ENCODE data around the gene BRAF. TPM values are rescaled to one million over a fixed set of nuclear protein-coding genes. Genes with fewer than 3 reads are reported as not detected.
"Not testable (repeated sequence)": the region's sequence is repeated elsewhere in the genome, so short reads cannot be mapped to it uniquely, and the experiment has no call there.

The BRAF gene
- total RNA-seq, 4 donors from 2014 or later = 34.0 to 50.7 (median 36.8) TPM

GRCh38 chr7:140774371-140774770 is 150.4 kb downstream of the BRAF start:
- no peaks in the 10 kb centered on the region for H3K27me3 ChIP-seq
- intact Hi-C loops (cut with DNase I) = no loop called here
- H3K4me3 ChIP-seq = no peak overlapping the region
- no peaks in the 10 kb centered on the region for H3K4me1 ChIP-seq
- no peak for DNase-seq (ENCODE audit: extremely low spot score)
- no peak for TF ChIP-seq EP300 (IDR thresholded peaks at IDR 0.05)
- no peak for TF ChIP-seq POLR2AphosphoS5 (IDR thresholded peaks at IDR 0.05)
- TF ChIP-seq POLR2A (IDR thresholded peaks at IDR 0.05; ENCODE audit: low read depth) = no peak
- no peak for TF ChIP-seq CTCF (IDR thresholded peaks at IDR 0.05)
- peaks cover 36 to 84% (median 59%) of the 10 kb centered on the region in 4 donors for H3K36me3 ChIP-seq
- H3K9me3 ChIP-seq = no peaks in the 10 kb centered on the region
- no peak overlapping the region for H3K27ac ChIP-seq (replicated peaks in 1 of 4)
- WGBS = 98% methylated on average over 4 of the region's 4 CpGs

DNA sequence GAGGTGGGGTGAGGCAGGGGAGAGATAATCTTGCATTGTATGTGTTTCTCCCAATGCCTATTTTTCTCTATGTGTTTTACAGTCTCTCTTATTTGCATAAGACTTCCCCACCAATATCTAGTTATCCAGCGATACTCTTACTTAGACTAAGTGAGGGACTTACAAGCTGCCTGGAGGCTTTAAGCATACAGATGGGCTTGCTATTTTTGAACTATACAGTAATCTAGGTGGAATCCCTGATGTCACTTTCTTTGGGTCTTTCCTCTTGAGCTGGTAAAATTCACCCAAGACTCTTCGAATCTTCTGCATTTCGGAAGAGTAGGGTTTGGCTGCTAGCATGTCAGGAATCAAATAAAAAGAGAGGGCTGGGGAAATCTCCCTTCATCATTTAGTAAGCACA is 151.6 kb downstream of the BRAF start:
- no peak overlapping the region for H3K4me3 ChIP-seq
- intact Hi-C loops (cut with DNase I) = no loop called here
- H3K36me3 ChIP-seq = peaks cover 41 to 84% (median 65%) of the 10 kb centered on the region in 4 donors
- WGBS = 91% methylated on average over 3 of the region's 3 CpGs
- H3K9me3 ChIP-seq = no peaks in the 10 kb centered on the region
- DNase-seq (ENCODE audit: extremely low spot score) = no peak
- no peaks in the 10 kb centered on the region for H3K27me3 ChIP-seq
- TF ChIP-seq POLR2A (IDR thresholded peaks at IDR 0.05; ENCODE audit: low read depth) (no peak), CTCF (IDR thresholded peaks at IDR 0.05) (no peak), POLR2AphosphoS5 (IDR thresholded peaks at IDR 0.05) (no peak), EP300 (IDR thresholded peaks at IDR 0.05) (no peak)
- H3K27ac ChIP-seq (replicated peaks in 1 of 4) = no peak overlapping the region
- no peaks in the 10 kb centered on the region for H3K4me1 ChIP-seq

- DNase-seq (ENCODE audit: extremely low spot score) = no peak
- Histone ChIP-seq H3K27me3 (no peaks in the 10 kb centered on the region), H3K27ac (replicated peaks in 1 of 4) (no peak overlapping the region), H3K4me1 (no peaks in the 10 kb centered on the region), H3K36me3 (peaks cover 35 to 84% (median 60%) of the 10 kb centered on the region in 4 donors), H3K9me3 (no peaks in the 10 kb centered on the region), H3K4me3 (no peak overlapping the region)
- intact Hi-C loops (cut with DNase I) = no loop called here
- no peak for TF ChIP-seq POLR2AphosphoS5 (IDR thresholded peaks at IDR 0.05)
- TF ChIP-seq POLR2A (IDR thresholded peaks at IDR 0.05; ENCODE audit: low read depth) = no peak
- no peak for TF ChIP-seq CTCF (IDR thresholded peaks at IDR 0.05)
- TF ChIP-seq EP300 (IDR thresholded peaks at IDR 0.05) = no peak
These were observed 152.9 kb downstream of the BRAF start for GRCh38 chr7:140771826-140772225.

DNA sequence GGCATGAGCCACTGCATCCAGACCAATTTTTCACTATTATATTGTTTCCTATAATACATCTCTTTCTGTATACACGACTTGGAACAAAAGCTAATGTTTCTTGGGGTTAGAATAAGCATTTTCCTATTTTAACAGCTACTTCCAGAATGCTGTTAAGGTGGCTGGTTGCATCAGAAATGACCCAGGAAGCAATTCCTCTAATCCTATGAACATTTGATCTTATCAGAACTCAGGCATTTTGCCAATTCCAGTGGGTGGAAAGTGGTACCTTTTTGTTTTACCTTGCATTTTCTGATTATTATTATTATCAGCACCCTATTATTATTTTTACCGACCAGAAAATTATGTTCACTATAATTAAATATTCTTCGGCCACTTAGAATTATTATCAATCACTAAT is 154.9 kb downstream of the BRAF start:
- no peak overlapping the region for H3K4me3 ChIP-seq
- H3K36me3 ChIP-seq = peaks cover 24 to 72% (median 47%) of the 10 kb centered on the region in 4 donors
- no peaks in the 10 kb centered on the region for H3K27me3 ChIP-seq
- TF ChIP-seq CTCF (IDR thresholded peaks at IDR 0.05) = no peak
- TF ChIP-seq EP300 (IDR thresholded peaks at IDR 0.05) = no peak
- no peak for TF ChIP-seq POLR2AphosphoS5 (IDR thresholded peaks at IDR 0.05)
- TF ChIP-seq POLR2A (IDR thresholded peaks at IDR 0.05; ENCODE audit: low read depth) = no peak
- H3K27ac ChIP-seq (replicated peaks in 1 of 4) = no peak overlapping the region
- no peak for DNase-seq (ENCODE audit: extremely low spot score)
- no peaks in the 10 kb centered on the region for H3K4me1 ChIP-seq
- peaks cover 0 to 3% (median 0%) of the 10 kb centered on the region in 4 donors for H3K9me3 ChIP-seq
- 89% methylated on average over 3 of the region's 3 CpGs for WGBS
- intact Hi-C loops (cut with DNase I) = no loop called here

DNA sequence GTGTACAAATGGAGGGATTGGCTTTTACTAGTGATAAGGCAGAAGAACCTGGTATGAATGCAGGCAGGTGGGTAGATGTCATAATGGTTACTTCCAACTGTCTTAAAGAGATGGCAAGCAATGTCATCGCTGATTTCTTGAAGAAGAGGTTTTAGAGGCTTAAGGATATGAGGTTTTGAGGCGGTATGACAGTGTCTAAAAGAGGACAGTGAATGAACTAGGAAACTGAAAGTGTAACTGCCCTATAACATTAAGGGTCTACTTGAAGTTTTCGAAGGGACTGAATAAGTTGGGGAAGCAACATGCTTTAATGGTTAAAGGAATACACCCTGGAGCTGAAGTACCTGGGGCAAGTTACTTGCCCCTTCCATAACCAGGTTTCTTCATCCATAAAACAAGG is 157.3 kb downstream of the BRAF start:
- no peak overlapping the region for H3K4me3 ChIP-seq
- no peak for DNase-seq (ENCODE audit: extremely low spot score)
- H3K36me3 ChIP-seq = peaks cover 14 to 51% (median 30%) of the 10 kb centered on the region in 4 donors
- no peak overlapping the region for H3K27ac ChIP-seq (replicated peaks in 1 of 4)
- peaks cover 0 to 3% (median 0%) of the 10 kb centered on the region in 4 donors for H3K9me3 ChIP-seq
- 92% methylated on average over 3 of the region's 3 CpGs for WGBS
- H3K27me3 ChIP-seq = no peaks in the 10 kb centered on the region
- intact Hi-C loops (cut with DNase I) = no loop called here
- TF ChIP-seq POLR2A (IDR thresholded peaks at IDR 0.05; ENCODE audit: low read depth) = no peak
- H3K4me1 ChIP-seq = no peaks in the 10 kb centered on the region

DNA sequence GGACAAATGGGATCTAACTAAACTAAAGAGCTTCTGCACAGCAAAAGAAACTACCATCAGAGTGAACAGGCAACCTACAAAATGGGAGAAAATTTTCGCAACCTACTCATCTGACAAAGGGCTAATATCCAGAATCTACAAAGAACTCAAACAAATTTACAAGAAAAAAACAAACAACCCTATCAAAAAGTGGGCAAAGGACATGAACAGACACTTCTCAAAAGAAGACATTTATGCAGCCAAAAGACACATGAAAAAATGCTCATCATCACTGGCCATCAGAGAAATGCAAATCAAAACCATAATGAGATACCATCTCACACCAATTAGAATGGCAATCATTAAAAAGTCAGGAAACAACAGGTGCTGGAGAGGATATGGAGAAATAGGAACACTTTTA is 159.3 kb downstream of the BRAF start:
- DNase-seq (ENCODE audit: extremely low spot score); H3K4me1 ChIP-seq; H3K9me3 ChIP-seq; H3K4me3 ChIP-seq; intact Hi-C loops (cut with DNase I); H3K27me3 ChIP-seq; H3K27ac ChIP-seq (replicated peaks in 1 of 4): not testable (repeated sequence)
- no CpG with 5 or more reads among the region's 1 CpG for WGBS
- H3K36me3 ChIP-seq = peaks cover 10 to 32% (median 21%) of the 10 kb centered on the region in 4 donors

- H3K27me3 ChIP-seq; H3K9me3 ChIP-seq; H3K27ac ChIP-seq (replicated peaks in 1 of 4); H3K4me3 ChIP-seq; H3K4me1 ChIP-seq; intact Hi-C loops (cut with DNase I); DNase-seq (ENCODE audit: extremely low spot score): not testable (repeated sequence)
- WGBS = 97% methylated on average over 7 of the region's 25 CpGs
- peaks cover 0 to 25% (median 9%) of the 10 kb centered on the region in 4 donors for H3K36me3 ChIP-seq
These were observed 161.6 kb downstream of the BRAF start for GRCh38 chr7:140763166-140763565.

DNA sequence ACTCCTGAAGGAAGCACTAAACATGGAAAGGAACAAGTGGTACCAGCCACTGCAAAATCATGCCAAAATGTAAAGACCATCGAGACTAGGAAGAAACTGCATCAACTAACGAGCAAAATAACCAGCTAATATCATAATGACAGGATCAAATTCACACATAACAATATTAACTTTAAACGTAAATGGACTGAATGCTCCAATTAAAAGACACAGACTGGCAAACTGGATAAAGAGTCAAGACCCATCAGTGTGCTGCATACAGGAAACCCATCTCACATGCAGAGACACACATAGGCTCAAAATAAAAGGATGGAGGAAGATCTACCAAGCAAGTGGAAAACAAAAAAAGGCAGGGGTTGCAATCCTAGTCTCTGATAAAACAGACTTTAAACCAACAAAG is 163.4 kb downstream of the BRAF start:
- H3K4me1 ChIP-seq; intact Hi-C loops (cut with DNase I); H3K27ac ChIP-seq (replicated peaks in 1 of 4); H3K27me3 ChIP-seq; H3K4me3 ChIP-seq; DNase-seq (ENCODE audit: extremely low spot score); H3K9me3 ChIP-seq; H3K36me3 ChIP-seq: not testable (repeated sequence)
- WGBS = 84% methylated on average over 3 of the region's 3 CpGs
